ENCODE results near the gene UTS2R. TPM values are rescaled to one million over a fixed set of nuclear protein-coding genes. Genes with fewer than 3 reads are reported as not detected.

The UTS2R gene
- total RNA-seq, 4 donors from 2014 or later: not detected

DNA sequence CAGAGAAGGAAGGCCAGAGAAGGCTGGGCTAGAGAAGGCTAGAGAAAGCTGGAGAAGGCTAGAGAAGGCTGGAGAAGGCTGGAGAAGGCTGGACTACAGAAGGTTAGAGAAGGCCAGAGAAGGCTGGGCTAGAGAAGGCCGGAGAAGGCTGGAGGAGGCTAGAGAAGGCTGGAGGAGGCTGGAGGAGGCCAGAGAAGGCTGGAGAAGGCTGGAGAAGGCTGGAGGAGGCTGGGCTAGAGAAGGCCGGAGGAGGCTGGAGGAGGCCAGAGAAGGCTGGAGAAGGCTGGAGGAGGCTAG lies 53.2 kb downstream of the UTS2R start:
- intact Hi-C loops (cut with DNase I): no loop called here
- WGBS: 90% methylated on average over 2 of the region's 2 CpGs
- no peak overlapping the region for H3K27ac ChIP-seq (replicated peaks in 1 of 4)
- H3K4me1 ChIP-seq: peaks cover 0 to under 1% (median 0%) of the 10 kb centered on the region in 4 donors
- H3K36me3 ChIP-seq: peaks cover 0 to 38% (median 13%) of the 10 kb centered on the region in 4 donors
- no peak for TF ChIP-seq EP300 (IDR thresholded peaks at IDR 0.05)
- TF ChIP-seq, protein P1, sequence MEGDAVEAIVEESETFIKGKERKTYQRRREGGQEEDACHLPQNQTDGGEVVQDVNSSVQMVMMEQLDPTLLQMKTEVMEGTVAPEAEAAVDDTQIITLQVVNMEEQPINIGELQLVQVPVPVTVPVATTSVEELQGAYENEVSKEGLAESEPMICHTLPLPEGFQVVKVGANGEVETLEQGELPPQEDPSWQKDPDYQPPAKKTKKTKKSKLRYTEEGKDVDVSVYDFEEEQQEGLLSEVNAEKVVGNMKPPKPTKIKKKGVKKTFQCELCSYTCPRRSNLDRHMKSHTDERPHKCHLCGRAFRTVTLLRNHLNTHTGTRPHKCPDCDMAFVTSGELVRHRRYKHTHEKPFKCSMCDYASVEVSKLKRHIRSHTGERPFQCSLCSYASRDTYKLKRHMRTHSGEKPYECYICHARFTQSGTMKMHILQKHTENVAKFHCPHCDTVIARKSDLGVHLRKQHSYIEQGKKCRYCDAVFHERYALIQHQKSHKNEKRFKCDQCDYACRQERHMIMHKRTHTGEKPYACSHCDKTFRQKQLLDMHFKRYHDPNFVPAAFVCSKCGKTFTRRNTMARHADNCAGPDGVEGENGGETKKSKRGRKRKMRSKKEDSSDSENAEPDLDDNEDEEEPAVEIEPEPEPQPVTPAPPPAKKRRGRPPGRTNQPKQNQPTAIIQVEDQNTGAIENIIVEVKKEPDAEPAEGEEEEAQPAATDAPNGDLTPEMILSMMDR (IDR thresholded peaks at IDR 0.05): no peak
- TF ChIP-seq POLR2A (IDR thresholded peaks at IDR 0.05; ENCODE audit: low read depth): no peak
- TF ChIP-seq POLR2AphosphoS5 (IDR thresholded peaks at IDR 0.05): no peak
- no peak for DNase-seq (ENCODE audit: extremely low spot score)
- peaks cover 0 to 11% (median 5%) of the 10 kb centered on the region in 4 donors for H3K9me3 ChIP-seq
- no peak overlapping the region for H3K4me3 ChIP-seq
- H3K27me3 ChIP-seq: no peaks in the 10 kb centered on the region

Small RNA genes within 50 kb of the gene (small RNA-seq; reads per million reads assigned to genes)
- 0 reads per million in 3 donors for gene RF00019

Other genes with a start within 250 kb of the UTS2R start
- gene CCDC57, start 158.9 kb upstream of the UTS2R start, total RNA-seq: 10 to 100 TPM in 3 of 4 donors, 1 to 10 TPM in 1; 8.4 to 21.6 (median 16.4) TPM
- gene SLC16A3, start 142.7 kb upstream of the UTS2R start, total RNA-seq: 10 to 100 TPM; 17.0 to 28.8 (median 23.4) TPM
- 10 to 100 TPM; 47.2 to 65.5 (median 61.0) TPM for gene CSNK1D, start 98.1 kb upstream of the UTS2R start, total RNA-seq
- 1 to 10 TPM in 2 of 4 donors, under 1 TPM in 1, not detected in 1; 0.91 to 5.7 (median 2.0) TPM for gene CD7, start 54.2 kb upstream of the UTS2R start, total RNA-seq
- gene SECTM1, start 38.0 kb upstream of the UTS2R start, total RNA-seq: 10 to 100 TPM in 3 of 4 donors, 1 to 10 TPM in 1; 10.0 to 41.1 (median 22.2) TPM
- not detected for gene TEX19, start 12.5 kb upstream of the UTS2R start, total RNA-seq
- 10 to 100 TPM; 15.7 to 27.1 (median 20.6) TPM for gene HEXD, start 46.6 kb downstream of the UTS2R start, total RNA-seq
- gene OGFOD3, start 46.8 kb downstream of the UTS2R start, total RNA-seq: 10 to 100 TPM; 21.6 to 35.3 (median 28.5) TPM
- 10 to 100 TPM; 40.7 to 78.3 (median 69.7) TPM for gene CYBC1, start 79.0 kb downstream of the UTS2R start, total RNA-seq
- 10 to 100 TPM; 26.2 to 30.9 (median 29.3) TPM for gene NARF, start 87.0 kb downstream of the UTS2R start, total RNA-seq
- gene FOXK2, start 148.0 kb downstream of the UTS2R start, total RNA-seq: 10 to 100 TPM; 27.0 to 51.6 (median 45.3) TPM

Measured in esophagus muscularis mucosa (tissue), 4 donors.